ENCODE results near the gene CYP27A1. TPM values are rescaled to one million over a fixed set of nuclear protein-coding genes. Genes with fewer than 3 reads are reported as not detected.

Gene CYP27A1
- total RNA-seq, 2 experiments from 2014 or later: 0.23 TPM; not detected in 1

- H3K4me3 ChIP-seq (ENCODE audit: low read depth, low read length, poor library complexity, severe bottlenecking): no peak overlapping the region
- intact Hi-C loops (cut with micrococcal nuclease; ENCODE audit: unreplicated experiment): no loop called here
- H3K36me3 ChIP-seq (ENCODE audit: insufficient read depth, low read length): no peaks in the 10 kb centered on the region
- ChIA-PET POLR2A (interaction anchor here (0.6 kb wide), 1 partner anchor 41 kb away, joined by 3 read pairs; no protein-coding TSS in a partner anchor), CTCF (ENCODE audit: unreplicated experiment) (no interaction called here)
- H3K4me2 ChIP-seq (ENCODE audit: low read length): no peak overlapping the region
- H3K4me1 ChIP-seq (ENCODE audit: insufficient read depth, low read length, poor library complexity, severe bottlenecking): no peaks in the 10 kb centered on the region
- no peaks in the 10 kb centered on the region for H4K20me1 ChIP-seq (ENCODE audit: insufficient read depth, low read length)
- H3K9me2 ChIP-seq (ENCODE audit: insufficient read depth, low read length): no peaks in the 10 kb centered on the region
- DNase-seq (ENCODE audit: low spot score): no peak
- TF ChIP-seq EZH2phosphoT487 (IDR thresholded peaks at IDR 0.05; ENCODE audit: borderline replicate concordance, low read depth, low read length) (no peak), CTCF (conservative IDR thresholded peaks at IDR 0.05; ENCODE audit: low read length) (no peak)
- H3K27ac ChIP-seq (ENCODE audit: low read depth, low read length, poor library complexity, severe bottlenecking): no peak overlapping the region
- no peaks in the 10 kb centered on the region for H3K9me3 ChIP-seq (ENCODE audit: low read length)
- no peak overlapping the region for H2AFZ ChIP-seq (ENCODE audit: low read length)
- no peaks in the 10 kb centered on the region for H3K79me2 ChIP-seq (ENCODE audit: insufficient read depth, low read depth, low read length)
- BruUV-seq (replicated peaks): no TSS peak
Measured at GRCh38 chr2:218813771-218814460, 32.0 kb downstream of the CYP27A1 start.

DNA sequence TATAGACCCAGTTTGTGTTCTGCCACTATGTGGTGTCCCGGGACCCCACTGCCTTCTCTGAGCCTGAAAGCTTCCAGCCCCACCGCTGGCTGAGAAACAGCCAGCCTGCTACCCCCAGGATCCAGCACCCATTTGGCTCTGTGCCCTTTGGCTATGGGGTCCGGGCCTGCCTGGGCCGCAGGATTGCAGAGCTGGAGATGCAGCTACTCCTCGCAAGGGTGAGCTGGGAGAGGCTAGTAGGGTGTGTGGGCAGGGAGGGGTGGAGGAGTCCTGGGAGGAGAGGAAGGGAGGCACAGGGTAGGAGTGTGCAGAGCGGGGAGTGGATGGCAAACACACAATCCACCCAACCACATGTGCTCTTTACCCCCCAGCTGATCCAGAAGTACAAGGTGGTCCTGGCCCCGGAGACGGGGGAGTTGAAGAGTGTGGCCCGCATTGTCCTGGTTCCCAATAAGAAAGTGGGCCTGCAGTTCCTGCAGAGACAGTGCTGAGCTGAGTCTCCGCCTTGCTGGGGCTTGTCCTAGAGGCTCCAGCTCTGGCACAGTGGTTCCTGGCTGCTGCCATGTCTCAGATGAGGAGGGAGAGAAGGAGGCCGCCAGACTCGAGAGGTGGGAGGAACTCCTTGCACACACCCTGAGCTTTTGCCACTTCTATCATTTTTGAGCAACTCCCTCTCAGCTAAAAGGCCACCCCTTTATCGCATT is 32.7 kb downstream of the CYP27A1 start:
- Histone ChIP-seq H3K36me3 (ENCODE audit: insufficient read depth, low read length) (no peaks in the 10 kb centered on the region), H3K4me3 (ENCODE audit: low read depth, low read length, poor library complexity, severe bottlenecking) (no peak overlapping the region), H3K4me2 (ENCODE audit: low read length) (no peak overlapping the region), H3K9me2 (ENCODE audit: insufficient read depth, low read length) (no peaks in the 10 kb centered on the region), H3K9me3 (ENCODE audit: low read length) (no peaks in the 10 kb centered on the region), H4K20me1 (ENCODE audit: insufficient read depth, low read length) (no peaks in the 10 kb centered on the region), H3K27ac (ENCODE audit: low read depth, low read length, poor library complexity, severe bottlenecking) (no peak overlapping the region), H3K79me2 (ENCODE audit: insufficient read depth, low read depth, low read length) (no peaks in the 10 kb centered on the region), H3K4me1 (ENCODE audit: insufficient read depth, low read length, poor library complexity, severe bottlenecking) (no peaks in the 10 kb centered on the region), H2AFZ (ENCODE audit: low read length) (no peak overlapping the region)
- no peak for DNase-seq (ENCODE audit: low spot score)
- TF ChIP-seq CTCF (conservative IDR thresholded peaks at IDR 0.05; ENCODE audit: low read length): no peak
- TF ChIP-seq EZH2phosphoT487 (IDR thresholded peaks at IDR 0.05; ENCODE audit: borderline replicate concordance, low read depth, low read length): no peak
- BruUV-seq (replicated peaks): no TSS peak
- CTCF ChIA-PET (ENCODE audit: unreplicated experiment): no interaction called here
- POLR2A ChIA-PET: no interaction called here
- intact Hi-C loops (cut with micrococcal nuclease; ENCODE audit: unreplicated experiment): no loop called here

- H4K20me1 ChIP-seq (ENCODE audit: insufficient read depth, low read length): no peaks in the 10 kb centered on the region
- intact Hi-C loops (cut with micrococcal nuclease; ENCODE audit: unreplicated experiment): no loop called here
- no peaks in the 10 kb centered on the region for H3K4me1 ChIP-seq (ENCODE audit: insufficient read depth, low read length, poor library complexity, severe bottlenecking)
- H3K9me3 ChIP-seq (ENCODE audit: low read length): no peaks in the 10 kb centered on the region
- no peak overlapping the region for H3K4me2 ChIP-seq (ENCODE audit: low read length)
- BruUV-seq (replicated peaks): no TSS peak
- no peaks in the 10 kb centered on the region for H3K9me2 ChIP-seq (ENCODE audit: insufficient read depth, low read length)
- H2AFZ ChIP-seq (ENCODE audit: low read length): no peak overlapping the region
- DNase-seq (ENCODE audit: low spot score): no peak
- TF ChIP-seq EZH2phosphoT487 (IDR thresholded peaks at IDR 0.05; ENCODE audit: borderline replicate concordance, low read depth, low read length) (no peak), CTCF (conservative IDR thresholded peaks at IDR 0.05; ENCODE audit: low read length) (no peak)
- H3K36me3 ChIP-seq (ENCODE audit: insufficient read depth, low read length): no peaks in the 10 kb centered on the region
- no peaks in the 10 kb centered on the region for H3K79me2 ChIP-seq (ENCODE audit: insufficient read depth, low read depth, low read length)
- H3K4me3 ChIP-seq (ENCODE audit: low read depth, low read length, poor library complexity, severe bottlenecking): no peak overlapping the region
- no peak overlapping the region for H3K27ac ChIP-seq (ENCODE audit: low read depth, low read length, poor library complexity, severe bottlenecking)
- ChIA-PET CTCF (ENCODE audit: unreplicated experiment) (no interaction called here), POLR2A (interaction anchor here (0.9 kb wide), 1 partner anchor 12 kb away, joined by 10 read pairs; no protein-coding TSS in a partner anchor)
Measured at GRCh38 chr2:218815244-218815637, 33.3 kb downstream of the CYP27A1 start.
